ENCODE results near the gene SLCO2A1.

GRCh38 chr3:134067531-134068161 lies 37.9 kb upstream of the SLCO2A1 start:
- TF ChIP-seq EZH2 (IDR thresholded peaks at IDR 0.05), result no peak
- TF ChIP-seq POLR2AphosphoS5 (IDR thresholded peaks at IDR 0.05; ENCODE audit: borderline replicate concordance, low read depth, low read length), result no peak

All from SK-N-MC (cell line).